ENCODE results near the gene HOMER2. TPM values are rescaled to one million over a fixed set of nuclear protein-coding genes. Genes with fewer than 3 reads are reported as not detected.
A peak's percentile ranks its signal among the peaks of the same experiment; 100 is the strongest.

HOMER2 gene
- total and polyA plus RNA-seq, 10 donors, result 2.1 to 24.3 (median 11.7) TPM

DNA sequence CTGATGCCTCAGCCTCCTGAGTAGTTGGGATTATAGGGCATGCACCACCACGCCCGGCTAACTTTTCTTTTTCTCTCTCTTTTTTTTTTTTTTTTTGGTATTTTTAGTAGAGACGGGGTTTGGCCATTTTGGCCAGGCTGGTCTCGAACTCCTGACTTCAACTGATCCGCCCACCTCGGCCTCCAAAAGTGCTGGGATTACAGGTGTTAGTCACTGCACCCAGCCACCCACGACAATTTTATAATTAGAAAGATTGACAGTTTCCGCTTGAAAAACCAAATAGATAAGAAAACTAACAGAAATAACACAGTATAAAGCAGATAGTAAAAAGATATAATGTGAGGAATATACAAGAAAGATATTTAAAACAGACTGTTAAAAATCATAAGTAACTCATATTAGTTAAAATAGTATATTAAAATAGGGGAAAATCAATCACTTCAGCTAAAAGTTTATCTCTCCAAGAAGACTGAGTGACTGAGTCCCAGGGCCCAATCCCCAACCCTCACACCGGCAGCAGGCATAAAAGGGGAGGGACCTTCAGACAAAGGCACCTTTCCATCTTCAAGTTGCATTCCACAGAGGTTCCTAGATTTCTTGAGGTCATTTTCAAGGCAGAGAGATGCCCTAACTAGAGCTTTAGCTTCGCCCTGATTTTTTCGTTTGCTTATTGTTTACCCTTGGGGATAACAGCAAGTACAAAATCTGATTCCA is 144.4 kb downstream of the HOMER2 start:
- WGBS, 5 donors, result 86 to 93% (median 89%) methylated on average over 11 of the region's 11 CpGs
- no peaks in the 10 kb centered on the region for H3K9me3 ChIP-seq
- H3K36me3 ChIP-seq, result peaks cover 0 to 12% (median under 1%) of the 10 kb centered on the region in 6 donors

DNA sequence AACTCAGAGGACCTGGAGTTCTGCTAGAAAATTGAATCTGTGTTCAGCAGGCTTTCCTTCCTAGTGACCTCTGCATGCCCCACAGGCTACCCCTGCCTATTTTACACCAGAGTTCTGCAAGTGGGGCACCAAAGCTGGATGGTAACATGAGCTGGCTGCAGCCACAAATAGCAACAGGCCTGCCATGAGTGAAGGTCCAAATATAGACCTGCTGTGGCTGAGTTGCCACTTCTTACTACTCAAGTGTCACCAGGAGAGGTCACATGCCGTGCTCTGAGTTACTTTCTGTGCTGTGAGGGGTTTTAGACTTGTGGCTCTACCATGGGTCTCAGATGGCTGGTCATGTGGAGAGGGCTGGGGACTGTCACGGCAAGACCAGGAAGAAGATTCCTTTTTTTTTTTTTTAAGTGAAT is 146.5 kb downstream of the HOMER2 start, which contains the start of gene FSD2:
Gene FSD2 (minus strand): TSS at position 76 of the 413 bp plus-strand sequence. CDS start 18,679 bp downstream, outside the sequence.
- TF ChIP-seq POLR2A (IDR thresholded peaks at IDR 0.05), result no peak
- TF ChIP-seq, protein P1, sequence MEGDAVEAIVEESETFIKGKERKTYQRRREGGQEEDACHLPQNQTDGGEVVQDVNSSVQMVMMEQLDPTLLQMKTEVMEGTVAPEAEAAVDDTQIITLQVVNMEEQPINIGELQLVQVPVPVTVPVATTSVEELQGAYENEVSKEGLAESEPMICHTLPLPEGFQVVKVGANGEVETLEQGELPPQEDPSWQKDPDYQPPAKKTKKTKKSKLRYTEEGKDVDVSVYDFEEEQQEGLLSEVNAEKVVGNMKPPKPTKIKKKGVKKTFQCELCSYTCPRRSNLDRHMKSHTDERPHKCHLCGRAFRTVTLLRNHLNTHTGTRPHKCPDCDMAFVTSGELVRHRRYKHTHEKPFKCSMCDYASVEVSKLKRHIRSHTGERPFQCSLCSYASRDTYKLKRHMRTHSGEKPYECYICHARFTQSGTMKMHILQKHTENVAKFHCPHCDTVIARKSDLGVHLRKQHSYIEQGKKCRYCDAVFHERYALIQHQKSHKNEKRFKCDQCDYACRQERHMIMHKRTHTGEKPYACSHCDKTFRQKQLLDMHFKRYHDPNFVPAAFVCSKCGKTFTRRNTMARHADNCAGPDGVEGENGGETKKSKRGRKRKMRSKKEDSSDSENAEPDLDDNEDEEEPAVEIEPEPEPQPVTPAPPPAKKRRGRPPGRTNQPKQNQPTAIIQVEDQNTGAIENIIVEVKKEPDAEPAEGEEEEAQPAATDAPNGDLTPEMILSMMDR (IDR thresholded peaks at IDR 0.05 in 8 of 11, conservative IDR thresholded peaks at IDR 0.05 in 3 of 11), result no peak
- H3K36me3 ChIP-seq, result no peaks in the 10 kb centered on the region
- H3K4me3 ChIP-seq, result no peak within 1 kb of the TSS
- H3K9me3 ChIP-seq, result no peaks in the 10 kb centered on the region
- DNase-seq, result no peak
- intact Hi-C loops (cut with DNase I; ENCODE audit: low total_unique reads), result no loop called here
- peaks cover 4 to 30% (median 15%) of the 10 kb centered on the region in 6 donors for H3K4me1 ChIP-seq
- peak within 1 kb of the TSS in 5 of 8 donors; percentile 4 to 61 (median 9) for H3K27ac ChIP-seq
- H3K27me3 ChIP-seq (replicated peaks in 1 of 7), result no peaks in the 10 kb centered on the region
- WGBS, 5 donors, result 47 to 75% (median 63%) methylated on average over 2 of the region's 2 CpGs

More for the DNA sequence above, 144.4 kb downstream of the HOMER2 start:
- peaks cover 19 to 51% (median 36%) of the 10 kb centered on the region in 6 donors for H3K4me1 ChIP-seq
- H3K4me3 ChIP-seq, result no peak overlapping the region
- intact Hi-C loops (cut with DNase I; ENCODE audit: low total_unique reads), result no loop called here
- no peak for DNase-seq
- no peak for TF ChIP-seq POLR2AphosphoS5 (IDR thresholded peaks at IDR 0.05)
- peak overlapping the region in 3 of 8 donors; percentile 96 to 100 (median 100) for H3K27ac ChIP-seq
- no peaks in the 10 kb centered on the region for H3K27me3 ChIP-seq (replicated peaks in 1 of 7)

DNA sequence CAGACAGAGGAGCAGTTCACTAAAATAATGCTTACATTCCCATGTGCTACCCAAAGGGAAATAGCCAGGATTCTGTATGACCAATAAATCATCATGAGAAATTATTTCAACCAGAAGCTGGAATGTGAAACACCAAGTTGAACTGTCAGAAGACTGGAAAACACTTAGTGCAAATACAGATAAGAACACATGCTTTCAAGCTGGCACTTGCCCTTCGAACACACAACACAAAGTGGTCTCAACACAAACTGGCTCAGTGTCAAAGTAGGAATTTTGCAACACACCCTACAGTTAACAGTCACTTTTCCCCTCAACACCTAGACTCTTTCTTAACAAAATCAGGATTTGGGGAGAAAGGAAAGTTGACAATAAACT is 148.0 kb downstream of the HOMER2 start:
- H3K4me1 ChIP-seq, result peaks cover 4 to 25% (median 14%) of the 10 kb centered on the region in 6 donors
- H3K4me3 ChIP-seq, result no peak overlapping the region
- no peaks in the 10 kb centered on the region for H3K36me3 ChIP-seq
- intact Hi-C loops (cut with DNase I; ENCODE audit: low total_unique reads), result no loop called here
- H3K27me3 ChIP-seq (replicated peaks in 1 of 7), result no peaks in the 10 kb centered on the region
- WGBS, 5 donors, result 72 to 83% (median 72%) methylated on average over 1 of the region's 1 CpG
- no peaks in the 10 kb centered on the region for H3K9me3 ChIP-seq
- no peak for TF ChIP-seq POLR2A (IDR thresholded peaks at IDR 0.05)
- TF ChIP-seq, protein P1 (IDR thresholded peaks at IDR 0.05 in 8 of 11, conservative IDR thresholded peaks at IDR 0.05 in 3 of 11), result no peak
- TF ChIP-seq POLR2AphosphoS5 (IDR thresholded peaks at IDR 0.05), result no peak
- DNase-seq, result no peak
- H3K27ac ChIP-seq, result no peak overlapping the region

DNA sequence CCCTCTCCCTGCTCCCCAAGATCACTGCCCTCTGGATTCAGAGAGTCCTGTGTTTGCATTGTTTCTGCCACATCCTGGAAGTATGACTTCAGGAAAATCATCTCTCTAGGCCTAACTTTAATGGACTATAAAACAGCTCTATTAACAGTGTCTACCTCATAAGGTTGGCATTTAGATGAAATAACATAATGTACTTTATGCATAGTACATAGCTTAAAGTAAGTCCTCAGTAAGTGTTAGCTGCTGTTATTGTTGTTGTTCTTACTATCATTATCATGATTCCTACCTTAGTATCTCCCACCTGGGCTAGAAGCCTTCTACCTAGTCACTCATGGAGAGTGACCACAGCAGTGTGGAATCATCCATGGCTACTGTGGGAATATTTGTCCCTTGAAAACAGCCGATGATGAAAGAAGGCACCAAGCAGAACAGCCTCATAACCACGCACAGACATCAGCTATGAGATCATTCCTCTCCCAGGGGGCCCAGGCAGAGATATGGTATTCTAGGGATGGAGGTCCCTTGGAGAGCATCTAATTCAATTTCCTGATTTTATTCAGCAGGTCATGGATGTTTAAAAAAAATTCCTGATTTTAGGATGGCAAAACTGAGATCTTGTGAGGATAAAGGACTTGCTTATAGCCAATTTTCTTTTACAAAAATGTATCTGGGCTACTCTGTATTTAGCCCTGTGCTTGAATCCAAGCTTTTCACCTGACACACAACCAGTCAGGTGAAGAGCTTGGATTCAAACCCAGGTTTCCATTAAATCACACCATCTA is 148.5 kb downstream of the HOMER2 start:
- intact Hi-C loops (cut with DNase I; ENCODE audit: low total_unique reads), result no loop called here
- Histone ChIP-seq H3K27me3 (replicated peaks in 1 of 7) (no peaks in the 10 kb centered on the region), H3K4me3 (no peak overlapping the region), H3K4me1 (peaks cover 4 to 21% (median 11%) of the 10 kb centered on the region in 6 donors), H3K27ac (no peak overlapping the region), H3K9me3 (no peaks in the 10 kb centered on the region), H3K36me3 (no peaks in the 10 kb centered on the region)
- DNase-seq, result no peak
- TF ChIP-seq POLR2A (IDR thresholded peaks at IDR 0.05), result no peak
- no peak for TF ChIP-seq POLR2AphosphoS5 (IDR thresholded peaks at IDR 0.05)
- TF ChIP-seq, protein P1 (IDR thresholded peaks at IDR 0.05 in 8 of 11, conservative IDR thresholded peaks at IDR 0.05 in 3 of 11), result no peak
- 82 to 94% (median 86%) methylated on average over 2 of the region's 2 CpGs for WGBS, 5 donors
